Measurements from ENCODE around the gene REXO1. TPM values are rescaled to one million over a fixed set of nuclear protein-coding genes. Genes with fewer than 3 reads are reported as not detected.

Gene REXO1
- total RNA-seq, 1 experiment from 2014 or later = 52.2 TPM

DNA sequence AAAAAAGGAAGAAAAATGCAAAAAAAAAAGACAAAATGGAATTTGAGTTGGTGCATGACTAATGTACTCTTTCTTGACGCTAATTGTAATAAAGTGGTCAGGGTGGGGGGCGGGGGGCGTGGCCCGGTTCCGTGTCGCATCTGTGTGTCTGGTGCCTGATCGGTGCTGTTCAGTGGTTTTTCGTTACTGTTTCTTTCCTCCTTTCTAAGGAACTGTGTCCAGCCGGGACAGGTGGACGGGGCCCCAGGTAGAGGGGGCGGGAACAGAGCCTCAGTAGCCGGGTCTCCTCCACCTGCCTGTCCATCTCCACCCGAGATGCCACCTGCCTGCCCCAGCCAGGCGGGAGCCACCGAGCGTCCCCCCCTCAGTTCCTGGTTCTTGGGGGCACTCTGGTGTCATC, 68.7 kb downstream of the REXO1 start:
- intact Hi-C loops (cut with micrococcal nuclease) = no loop called here
- Histone ChIP-seq H3K27ac (ENCODE audit: low read depth, low read length) (no peak overlapping the region), H3K4me2 (ENCODE audit: low read length) (no peak overlapping the region)

DNA sequence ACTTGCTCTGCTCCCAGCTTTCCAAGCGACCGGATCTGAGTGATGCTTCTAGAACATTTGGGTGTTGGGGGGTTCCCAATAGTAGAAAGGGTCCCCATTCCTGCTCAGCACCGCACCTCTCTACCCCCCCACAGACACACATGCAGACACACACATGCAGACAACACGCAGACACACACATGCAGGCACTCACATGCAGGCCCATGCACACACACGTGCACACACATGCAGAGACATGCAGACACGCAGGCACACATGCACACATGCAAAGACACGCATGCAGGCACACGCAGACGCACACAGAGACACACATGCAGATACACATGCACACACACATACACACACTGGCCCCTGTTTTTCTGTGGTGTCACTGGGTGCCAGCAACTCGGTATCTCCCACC, 71.1 kb downstream of the REXO1 start:
- RAD21 ChIA-PET (ENCODE audit: low non-redundant PET in 1 of 2, low total read pairs in 2 of 2, uncharacterized antibody in 2 of 2, unreplicated experiment in 2 of 2) = no interaction called here
- CTCF ChIA-PET = interaction anchor here (0.7 to 1.1 kb wide), 2 partner anchors 9 to 746 kb away, joined by 5 read pairs; no protein-coding TSS in a partner anchor
- H3K9ac ChIP-seq (ENCODE audit: low read length) = no peak overlapping the region
- no peaks in the 10 kb centered on the region for H3K36me3 ChIP-seq (ENCODE audit: control insufficient read depth in 1 of 2, insufficient read depth in 2 of 2, low read length in 2 of 2)
- TSS peak; percentile 52 for BruUV-seq (replicated peaks)
- no peaks in the 10 kb centered on the region for H3K79me2 ChIP-seq (ENCODE audit: insufficient read depth, low read length)
- no peaks in the 10 kb centered on the region for H4K20me1 ChIP-seq (ENCODE audit: insufficient read depth)
- POLR2A ChIA-PET = no interaction called here
- H3K27ac ChIP-seq (ENCODE audit: low read depth, low read length) = no peak overlapping the region
- DNase-seq (ENCODE audit: low read depth, low spot score) = no peak
- H2AFZ ChIP-seq (ENCODE audit: low read depth, low read length, poor library complexity, severe bottlenecking) = no peak overlapping the region
- no peak overlapping the region for H3K4me3 ChIP-seq (replicated peaks in 1 of 2; ENCODE audit: low read depth in 1 of 2, low read length in 2 of 2)
- ATAC-seq = no peak
- H3K9me2 ChIP-seq (ENCODE audit: insufficient read depth) = no peaks in the 10 kb centered on the region
- intact Hi-C loops (cut with micrococcal nuclease) = no loop called here
- peaks cover 0 to 8% of the 10 kb centered on the region in 2 experiments; a peak in 1 of 4 replicates for H3K9me3 ChIP-seq (ENCODE audit: control insufficient read depth in 1 of 2, insufficient read depth in 1 of 2, low read depth in 1 of 2, low read length in 2 of 2)
- H3K27me3 ChIP-seq (ENCODE audit: insufficient read depth, low read length) = no peaks in the 10 kb centered on the region
- TF ChIP-seq, protein P1, sequence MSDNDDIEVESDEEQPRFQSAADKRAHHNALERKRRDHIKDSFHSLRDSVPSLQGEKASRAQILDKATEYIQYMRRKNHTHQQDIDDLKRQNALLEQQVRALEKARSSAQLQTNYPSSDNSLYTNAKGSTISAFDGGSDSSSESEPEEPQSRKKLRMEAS (IDR thresholded peaks at IDR 0.05) = peak; percentile 44; the same call in 1 of the 2 replicates
- TF ChIP-seq FOSL1 (IDR thresholded peaks at IDR 0.05; ENCODE audit: low read depth) (no peak), JUND (IDR thresholded peaks at IDR 0.05) (peak; percentile 39), SIN3A (IDR thresholded peaks at IDR 0.05; ENCODE audit: low read depth) (peak; percentile 71), YY1 (IDR thresholded peaks at IDR 0.05; ENCODE audit: extremely low read depth, insufficient replicate concordance, low read depth, low read length) (no peak), POLR2AphosphoS5 (IDR thresholded peaks at IDR 0.05; ENCODE audit: low read depth, low read length) (peak; percentile 79), SP1 (IDR thresholded peaks at IDR 0.05; ENCODE audit: low read depth) (peak; percentile 33; the same call in 1 of the 2 replicates), EGR1 (IDR thresholded peaks at IDR 0.05; ENCODE audit: low read depth) (no peak)
- TF ChIP-seq, protein P2, sequence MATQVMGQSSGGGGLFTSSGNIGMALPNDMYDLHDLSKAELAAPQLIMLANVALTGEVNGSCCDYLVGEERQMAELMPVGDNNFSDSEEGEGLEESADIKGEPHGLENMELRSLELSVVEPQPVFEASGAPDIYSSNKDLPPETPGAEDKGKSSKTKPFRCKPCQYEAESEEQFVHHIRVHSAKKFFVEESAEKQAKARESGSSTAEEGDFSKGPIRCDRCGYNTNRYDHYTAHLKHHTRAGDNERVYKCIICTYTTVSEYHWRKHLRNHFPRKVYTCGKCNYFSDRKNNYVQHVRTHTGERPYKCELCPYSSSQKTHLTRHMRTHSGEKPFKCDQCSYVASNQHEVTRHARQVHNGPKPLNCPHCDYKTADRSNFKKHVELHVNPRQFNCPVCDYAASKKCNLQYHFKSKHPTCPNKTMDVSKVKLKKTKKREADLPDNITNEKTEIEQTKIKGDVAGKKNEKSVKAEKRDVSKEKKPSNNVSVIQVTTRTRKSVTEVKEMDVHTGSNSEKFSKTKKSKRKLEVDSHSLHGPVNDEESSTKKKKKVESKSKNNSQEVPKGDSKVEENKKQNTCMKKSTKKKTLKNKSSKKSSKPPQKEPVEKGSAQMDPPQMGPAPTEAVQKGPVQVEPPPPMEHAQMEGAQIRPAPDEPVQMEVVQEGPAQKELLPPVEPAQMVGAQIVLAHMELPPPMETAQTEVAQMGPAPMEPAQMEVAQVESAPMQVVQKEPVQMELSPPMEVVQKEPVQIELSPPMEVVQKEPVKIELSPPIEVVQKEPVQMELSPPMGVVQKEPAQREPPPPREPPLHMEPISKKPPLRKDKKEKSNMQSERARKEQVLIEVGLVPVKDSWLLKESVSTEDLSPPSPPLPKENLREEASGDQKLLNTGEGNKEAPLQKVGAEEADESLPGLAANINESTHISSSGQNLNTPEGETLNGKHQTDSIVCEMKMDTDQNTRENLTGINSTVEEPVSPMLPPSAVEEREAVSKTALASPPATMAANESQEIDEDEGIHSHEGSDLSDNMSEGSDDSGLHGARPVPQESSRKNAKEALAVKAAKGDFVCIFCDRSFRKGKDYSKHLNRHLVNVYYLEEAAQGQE (IDR thresholded peaks at IDR 0.05; ENCODE audit: low read depth) = no peak
- TF ChIP-seq, protein P3, sequence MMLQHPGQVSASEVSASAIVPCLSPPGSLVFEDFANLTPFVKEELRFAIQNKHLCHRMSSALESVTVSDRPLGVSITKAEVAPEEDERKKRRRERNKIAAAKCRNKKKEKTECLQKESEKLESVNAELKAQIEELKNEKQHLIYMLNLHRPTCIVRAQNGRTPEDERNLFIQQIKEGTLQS (IDR thresholded peaks at IDR 0.05) = no peak
- H3K4me2 ChIP-seq (ENCODE audit: low read length) = no peak overlapping the region
- peaks cover 16 to 30% of the 10 kb centered on the region in 2 experiments for H3K4me1 ChIP-seq (ENCODE audit: control insufficient read depth in 1 of 2, insufficient read depth in 2 of 2, low read length in 2 of 2)

More for the DNA sequence above, 68.7 kb downstream of the REXO1 start:
- no peak for ATAC-seq
- POLR2A ChIA-PET = no interaction called here
- H2AFZ ChIP-seq (ENCODE audit: low read depth, low read length, poor library complexity, severe bottlenecking) = no peak overlapping the region
- no peak overlapping the region for H3K9ac ChIP-seq (ENCODE audit: low read length)
- BruUV-seq (replicated peaks) = no TSS peak
- H3K4me3 ChIP-seq (replicated peaks in 1 of 2; ENCODE audit: low read depth in 1 of 2, low read length in 2 of 2) = no peak overlapping the region
- RAD21 ChIA-PET (ENCODE audit: low non-redundant PET in 1 of 2, low total read pairs in 2 of 2, uncharacterized antibody in 2 of 2, unreplicated experiment in 2 of 2) = no interaction called here
- H3K4me1 ChIP-seq (ENCODE audit: control insufficient read depth in 1 of 2, insufficient read depth in 2 of 2, low read length in 2 of 2) = peaks cover 0 to 6% of the 10 kb centered on the region in 2 experiments; a peak in 2 of 4 replicates
- H3K9me2 ChIP-seq (ENCODE audit: insufficient read depth) = no peaks in the 10 kb centered on the region
- H3K27me3 ChIP-seq (ENCODE audit: insufficient read depth, low read length) = no peaks in the 10 kb centered on the region
- no peak for DNase-seq (ENCODE audit: low read depth, low spot score)
- peaks cover 0 to 12% of the 10 kb centered on the region in 2 experiments; a peak in 1 of 4 replicates for H3K9me3 ChIP-seq (ENCODE audit: control insufficient read depth in 1 of 2, insufficient read depth in 1 of 2, low read depth in 1 of 2, low read length in 2 of 2)
- TF ChIP-seq POLR2AphosphoS5 (IDR thresholded peaks at IDR 0.05; ENCODE audit: low read depth, low read length) = peak; percentile 23; the same call in 1 of the 2 replicates
- TF ChIP-seq, protein P1 (IDR thresholded peaks at IDR 0.05) = no peak
- TF ChIP-seq, protein P3 (IDR thresholded peaks at IDR 0.05) = no peak
- TF ChIP-seq FOSL1 (IDR thresholded peaks at IDR 0.05; ENCODE audit: low read depth) = no peak
- TF ChIP-seq SIN3A (IDR thresholded peaks at IDR 0.05; ENCODE audit: low read depth) = no peak
- H4K20me1 ChIP-seq (ENCODE audit: insufficient read depth) = no peaks in the 10 kb centered on the region
- no peaks in the 10 kb centered on the region for H3K79me2 ChIP-seq (ENCODE audit: insufficient read depth, low read length)
- CTCF ChIA-PET = no interaction called here
- H3K36me3 ChIP-seq (ENCODE audit: control insufficient read depth in 1 of 2, insufficient read depth in 2 of 2, low read length in 2 of 2) = no peaks in the 10 kb centered on the region
